Mesendoderm (in vitro differentiated cells): ENCODE measurements around the gene TSPEAR.

Experiments
- DNase-seq: peaks from one replicate; pipeline ENCODE4 v3.0.0; 2013
- H2AK5ac ChIP-seq: 2 replicates; pipeline ENCODE4 v1.6.1; 2013; ENCODE audit warnings: low read length, inconsistent platforms
- H2BK120ac ChIP-seq: 2 replicates; pipeline ENCODE4 v1.6.1; 2013; ENCODE audit warnings: low read depth, mild to moderate bottlenecking, low read length, moderate library complexity, mixed read lengths
- H2BK15ac ChIP-seq: replicated peaks from 2 replicates; pipeline ENCODE4 v1.6.1; 2013; ENCODE audit warnings: low read depth, mild to moderate bottlenecking, moderate library complexity
- H2BK5ac ChIP-seq: 2 replicates; pipeline ENCODE4 v1.6.1; 2013; ENCODE audit warnings: low read length, inconsistent platforms
- H3K18ac ChIP-seq: 2 replicates; pipeline ENCODE4 v1.6.1; 2013; ENCODE audit warnings: mild to moderate bottlenecking, low read length, mixed read lengths
- H3K23ac ChIP-seq: one replicate; pipeline ENCODE4 v1.6.1; 2013; ENCODE audit warnings: low read length
- H3K27ac ChIP-seq: 2 replicates; pipeline ENCODE4 v1.5.1; 2013; ENCODE audit warnings: low read depth, mild to moderate bottlenecking, inconsistent platforms, low read length, moderate library complexity
- H3K27me3 ChIP-seq: 2 replicates; pipeline ENCODE4 v1.6.1; 2013; ENCODE audit warnings: low read length, control low read depth, mild to moderate bottlenecking, inconsistent platforms; ENCODE audit not compliant: insufficient read depth, poor library complexity
- H3K36me3 ChIP-seq: 2 replicates; pipeline ENCODE4 v1.6.1; 2013; ENCODE audit warnings: low read length, inconsistent platforms; ENCODE audit not compliant: control insufficient read depth, insufficient read depth
- H3K4ac ChIP-seq: one replicate; pipeline ENCODE4 v1.6.1; 2013; ENCODE audit warnings: low read depth, mild to moderate bottlenecking, low read length, moderate library complexity
- H3K4me1 ChIP-seq: 2 replicates; pipeline ENCODE4 v1.6.1; 2013; ENCODE audit warnings: low read depth, low read length, inconsistent platforms; ENCODE audit not compliant: control insufficient read depth
- H3K4me2 ChIP-seq: 2 replicates; pipeline ENCODE4 v1.6.1; 2013; ENCODE audit warnings: low read length
- H3K4me3 ChIP-seq: 2 replicates; pipeline ENCODE4 v1.5.1; 2013; ENCODE audit warnings: mild to moderate bottlenecking, low read length
- H3K56ac ChIP-seq: one replicate; pipeline ENCODE4 v1.6.1; 2013; ENCODE audit warnings: low read length
- H3K79me1 ChIP-seq: 2 replicates; pipeline ENCODE4 v1.6.1; 2013; ENCODE audit warnings: low read length, inconsistent platforms
- H3K79me2 ChIP-seq: 2 replicates; pipeline ENCODE4 v1.6.1; 2013; ENCODE audit warnings: mild to moderate bottlenecking, low read length; ENCODE audit not compliant: control insufficient read depth, insufficient read depth
- H3K9ac ChIP-seq: 2 replicates; pipeline ENCODE4 v1.6.1; 2013; ENCODE audit warnings: low read length, inconsistent platforms
- H4K5ac ChIP-seq: one replicate; pipeline ENCODE4 v1.6.1; 2013; ENCODE audit warnings: low read length
- H4K8ac ChIP-seq: one replicate; pipeline ENCODE4 v1.6.1; 2013; ENCODE audit warnings: low read depth, mild to moderate bottlenecking, control low read depth, low read length, moderate library complexity
- WGBS: extraction: QIAGEN DNeasy Blood & Tissue Kit; methylation state at CpG from one replicate; pipeline ENCODE4 v1.1.7; 2013; ENCODE audit warnings: low lambda C conversion rate, missing lambda C conversion rate; ENCODE audit not compliant: insufficient coverage; ENCODE audit errors: extremely low coverage; 5-methylcytosine and 5-hydroxymethylcytosine counted together

The TSPEAR gene

DNA sequence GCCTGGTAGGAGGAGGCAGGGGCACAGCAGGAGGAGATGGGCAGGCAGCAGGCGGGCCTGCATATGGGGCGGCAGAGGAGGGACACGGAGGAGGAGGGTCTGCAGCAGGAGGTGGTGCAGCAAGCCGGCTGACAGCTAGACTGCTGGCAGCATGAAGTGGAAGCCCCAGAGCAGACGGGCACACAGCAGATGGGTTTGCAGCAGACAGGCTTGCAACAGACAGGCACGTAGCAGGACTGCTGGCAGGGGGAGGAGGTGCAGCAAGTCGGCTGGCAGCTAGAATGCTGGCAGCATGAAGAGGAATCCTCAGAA, 131.6 kb downstream of the TSPEAR start:
- H3K79me1 ChIP-seq, result no peaks in the 10 kb centered on the region
- no peak overlapping the region for H3K56ac ChIP-seq
- no peak overlapping the region for H3K27ac ChIP-seq
- H4K5ac ChIP-seq, result no peak overlapping the region
- H3K4me1 ChIP-seq, result no peaks in the 10 kb centered on the region
- H2BK15ac ChIP-seq, result no peak overlapping the region
- no peak overlapping the region for H3K18ac ChIP-seq
- H2AK5ac ChIP-seq, result no peak overlapping the region
- no peak overlapping the region for H2BK120ac ChIP-seq
- H2BK5ac ChIP-seq, result no peak overlapping the region
- no peak overlapping the region for H3K9ac ChIP-seq
- WGBS, result no CpG with 5 or more reads among the region's 7 CpGs
- no peaks in the 10 kb centered on the region for H3K79me2 ChIP-seq
- H3K4ac ChIP-seq, result no peak overlapping the region
- H3K23ac ChIP-seq, result no peak overlapping the region
- H3K4me3 ChIP-seq, result no peak overlapping the region
- no peak overlapping the region for H3K4me2 ChIP-seq
- no peak for DNase-seq
- no peak overlapping the region for H4K8ac ChIP-seq
- H3K36me3 ChIP-seq, result no peaks in the 10 kb centered on the region
- H3K27me3 ChIP-seq, result no peaks in the 10 kb centered on the region

DNA sequence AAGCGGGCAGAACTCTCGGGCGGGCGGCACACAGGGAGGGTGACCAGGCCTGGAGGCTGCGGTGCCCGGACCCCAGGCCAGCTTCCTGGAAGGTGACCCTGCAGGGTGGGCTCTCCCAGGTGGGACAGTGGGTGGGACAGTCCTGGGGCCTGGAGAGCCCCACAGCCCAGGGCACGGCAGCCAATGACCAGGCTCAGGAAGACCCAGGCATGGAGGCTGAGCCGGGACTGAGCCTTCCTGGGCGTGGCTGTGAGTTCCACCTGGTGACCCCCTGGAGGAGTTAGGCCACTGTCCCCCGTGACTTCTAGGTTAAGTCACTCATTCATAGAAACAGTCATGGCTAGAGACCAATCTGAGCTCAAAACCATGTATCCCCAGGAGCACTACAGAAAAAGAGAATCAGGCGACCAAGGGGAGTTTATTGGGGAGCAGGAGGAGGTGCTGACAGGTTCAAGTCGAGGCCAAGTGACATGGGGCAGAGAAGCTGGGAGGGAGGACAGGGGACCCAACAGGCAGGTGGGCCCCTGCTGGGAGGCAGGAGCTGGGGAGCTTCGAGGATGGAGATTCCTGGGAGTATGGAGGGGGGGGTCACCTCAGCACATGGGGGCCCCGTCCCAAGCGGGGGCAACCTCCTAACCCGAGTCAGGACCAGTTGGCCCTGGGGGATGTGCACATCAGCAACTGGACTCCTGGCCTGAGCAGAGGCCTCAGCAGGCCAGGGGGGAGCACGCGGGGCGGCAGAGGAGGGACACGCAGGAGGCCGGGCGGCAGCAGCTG, 132.1 kb downstream of the TSPEAR start:
- Histone ChIP-seq H3K4me2 (no peak overlapping the region), H3K23ac (no peak overlapping the region), H3K4ac (no peak overlapping the region), H3K79me1 (no peaks in the 10 kb centered on the region), H2AK5ac (no peak overlapping the region), H3K4me1 (no peaks in the 10 kb centered on the region), H3K18ac (no peak overlapping the region), H4K5ac (no peak overlapping the region), H4K8ac (no peak overlapping the region), H2BK120ac (no peak overlapping the region), H3K36me3 (no peaks in the 10 kb centered on the region), H2BK15ac (no peak overlapping the region), H3K27ac (no peak overlapping the region), H3K9ac (no peak overlapping the region), H3K79me2 (no peaks in the 10 kb centered on the region), H3K56ac (no peak overlapping the region), H3K4me3 (no peak overlapping the region), H2BK5ac (no peak overlapping the region), H3K27me3 (no peaks in the 10 kb centered on the region)
- no CpG with 5 or more reads among the region's 22 CpGs for WGBS
- no peak for DNase-seq

- no peaks in the 10 kb centered on the region for H3K79me2 ChIP-seq
- no peaks in the 10 kb centered on the region for H3K36me3 ChIP-seq
- no peaks in the 10 kb centered on the region for H3K4me1 ChIP-seq
- H3K23ac ChIP-seq, result no peak overlapping the region
- H4K8ac ChIP-seq, result no peak overlapping the region
- H3K79me1 ChIP-seq, result no peaks in the 10 kb centered on the region
- no peak overlapping the region for H3K9ac ChIP-seq
- H3K4ac ChIP-seq, result no peak overlapping the region
- H3K27me3 ChIP-seq, result no peaks in the 10 kb centered on the region
- H4K5ac ChIP-seq, result no peak overlapping the region
- H2BK15ac ChIP-seq, result no peak overlapping the region
- WGBS, result no CpG with 5 or more reads among the region's 17 CpGs
- no peak overlapping the region for H3K4me3 ChIP-seq
- no peak overlapping the region for H2AK5ac ChIP-seq
- no peak overlapping the region for H3K18ac ChIP-seq
- no peak overlapping the region for H3K27ac ChIP-seq
- no peak overlapping the region for H3K4me2 ChIP-seq
- no peak overlapping the region for H2BK5ac ChIP-seq
- no peak for DNase-seq
- H3K56ac ChIP-seq, result no peak overlapping the region
- H2BK120ac ChIP-seq, result no peak overlapping the region
These were observed 132.9 kb downstream of the TSPEAR start for GRCh38 chr21:44578371-44579055.

GRCh38 chr21:44576025-44576420, 135.3 kb downstream of the TSPEAR start:
- no peak overlapping the region for H3K4ac ChIP-seq
- H2BK120ac ChIP-seq, result no peak overlapping the region
- no peak overlapping the region for H3K18ac ChIP-seq
- H3K27ac ChIP-seq, result no peak overlapping the region
- no peaks in the 10 kb centered on the region for H3K27me3 ChIP-seq
- H3K4me2 ChIP-seq, result no peak overlapping the region
- no peak overlapping the region for H4K5ac ChIP-seq
- no peaks in the 10 kb centered on the region for H3K79me1 ChIP-seq
- no peak overlapping the region for H3K23ac ChIP-seq
- H3K56ac ChIP-seq, result no peak overlapping the region
- no peak overlapping the region for H2BK5ac ChIP-seq
- H2AK5ac ChIP-seq, result no peak overlapping the region
- no peaks in the 10 kb centered on the region for H3K36me3 ChIP-seq
- no peaks in the 10 kb centered on the region for H3K79me2 ChIP-seq
- no peak overlapping the region for H3K9ac ChIP-seq
- no peak for DNase-seq
- H4K8ac ChIP-seq, result no peak overlapping the region
- no CpG with 5 or more reads among the region's 10 CpGs for WGBS
- H2BK15ac ChIP-seq, result no peak overlapping the region
- no peak overlapping the region for H3K4me3 ChIP-seq
- no peaks in the 10 kb centered on the region for H3K4me1 ChIP-seq

- no peak overlapping the region for H3K27ac ChIP-seq
- H3K4ac ChIP-seq, result no peak overlapping the region
- H3K4me3 ChIP-seq, result no peak overlapping the region
- no peaks in the 10 kb centered on the region for H3K36me3 ChIP-seq
- H2AK5ac ChIP-seq, result no peak overlapping the region
- H2BK120ac ChIP-seq, result no peak overlapping the region
- H3K56ac ChIP-seq, result no peak overlapping the region
- H4K8ac ChIP-seq, result no peak overlapping the region
- no peak overlapping the region for H3K4me2 ChIP-seq
- H4K5ac ChIP-seq, result no peak overlapping the region
- no peak overlapping the region for H3K9ac ChIP-seq
- no peaks in the 10 kb centered on the region for H3K4me1 ChIP-seq
- no peak overlapping the region for H3K23ac ChIP-seq
- H3K27me3 ChIP-seq, result no peaks in the 10 kb centered on the region
- no peaks in the 10 kb centered on the region for H3K79me1 ChIP-seq
- no peak overlapping the region for H3K18ac ChIP-seq
- H2BK15ac ChIP-seq, result no peak overlapping the region
- H3K79me2 ChIP-seq, result no peaks in the 10 kb centered on the region
- DNase-seq, result no peak
- H2BK5ac ChIP-seq, result no peak overlapping the region
- WGBS, result no CpG with 5 or more reads among the region's 20 CpGs
These were observed 135.9 kb downstream of the TSPEAR start for GRCh38 chr21:44575307-44576024.
